Measurements from ENCODE around the gene BBS9. TPM values are rescaled to one million over a fixed set of nuclear protein-coding genes. Genes with fewer than 3 reads are reported as not detected.

BBS9 gene
- total RNA-seq, 1 donor from 2014 or later, result 21.1 TPM

DNA sequence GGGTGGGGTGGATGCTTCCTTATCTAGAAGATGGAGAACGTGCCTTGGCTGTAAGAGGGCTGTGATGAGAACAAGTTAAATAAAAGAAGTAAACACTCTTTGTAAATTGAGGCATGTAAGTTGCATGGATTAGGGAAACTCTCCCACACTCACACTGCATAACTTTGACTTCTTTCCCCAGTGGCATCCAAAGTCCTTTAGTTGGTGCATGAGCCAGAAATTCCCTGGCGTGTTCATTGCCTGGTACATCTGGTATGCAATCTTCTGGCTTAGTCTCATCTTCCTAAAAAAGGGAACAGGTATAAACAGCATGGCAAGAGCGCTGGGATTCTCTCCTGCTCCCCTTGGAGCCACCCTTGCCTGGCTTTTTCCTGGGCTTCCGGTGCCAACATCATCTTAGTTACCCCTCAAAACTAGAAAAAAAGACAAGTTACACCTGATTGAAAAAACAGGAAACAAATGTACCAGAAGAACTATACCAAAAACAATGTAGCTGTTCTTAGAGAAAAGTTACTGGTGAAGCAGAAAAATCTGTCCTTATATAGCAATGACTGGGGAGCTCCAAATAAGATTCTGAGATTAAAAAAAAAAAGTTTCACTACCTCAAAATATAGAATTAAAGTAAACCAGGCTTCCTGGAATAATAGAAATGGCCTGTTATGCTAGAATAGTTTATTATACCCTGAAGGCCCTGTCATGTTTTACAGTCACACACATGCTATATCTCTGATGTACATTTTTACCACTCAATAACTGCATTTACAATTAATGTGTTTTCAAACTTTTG lies 30.0 kb upstream of the BBS9 start:
- Mint-ChIP-seq H3K27ac (ENCODE audit: unreplicated experiment) (no peak overlapping the region), H3K4me3 (ENCODE audit: unreplicated experiment) (no peak overlapping the region), H3K36me3 (ENCODE audit: unreplicated experiment) (no peaks in the 10 kb centered on the region), H3K9me3 (ENCODE audit: unreplicated experiment) (peaks cover 2% of the 10 kb centered on the region), H3K4me1 (ENCODE audit: low read depth, unreplicated experiment) (no peaks in the 10 kb centered on the region), H3K27me3 (ENCODE audit: unreplicated experiment) (no peaks in the 10 kb centered on the region)
- TF ChIP-seq, protein P1, sequence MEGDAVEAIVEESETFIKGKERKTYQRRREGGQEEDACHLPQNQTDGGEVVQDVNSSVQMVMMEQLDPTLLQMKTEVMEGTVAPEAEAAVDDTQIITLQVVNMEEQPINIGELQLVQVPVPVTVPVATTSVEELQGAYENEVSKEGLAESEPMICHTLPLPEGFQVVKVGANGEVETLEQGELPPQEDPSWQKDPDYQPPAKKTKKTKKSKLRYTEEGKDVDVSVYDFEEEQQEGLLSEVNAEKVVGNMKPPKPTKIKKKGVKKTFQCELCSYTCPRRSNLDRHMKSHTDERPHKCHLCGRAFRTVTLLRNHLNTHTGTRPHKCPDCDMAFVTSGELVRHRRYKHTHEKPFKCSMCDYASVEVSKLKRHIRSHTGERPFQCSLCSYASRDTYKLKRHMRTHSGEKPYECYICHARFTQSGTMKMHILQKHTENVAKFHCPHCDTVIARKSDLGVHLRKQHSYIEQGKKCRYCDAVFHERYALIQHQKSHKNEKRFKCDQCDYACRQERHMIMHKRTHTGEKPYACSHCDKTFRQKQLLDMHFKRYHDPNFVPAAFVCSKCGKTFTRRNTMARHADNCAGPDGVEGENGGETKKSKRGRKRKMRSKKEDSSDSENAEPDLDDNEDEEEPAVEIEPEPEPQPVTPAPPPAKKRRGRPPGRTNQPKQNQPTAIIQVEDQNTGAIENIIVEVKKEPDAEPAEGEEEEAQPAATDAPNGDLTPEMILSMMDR (IDR thresholded peaks at IDR 0.05; ENCODE audit: partially characterized antibody, unreplicated experiment), result no peak
- no peak for DNase-seq

DNA sequence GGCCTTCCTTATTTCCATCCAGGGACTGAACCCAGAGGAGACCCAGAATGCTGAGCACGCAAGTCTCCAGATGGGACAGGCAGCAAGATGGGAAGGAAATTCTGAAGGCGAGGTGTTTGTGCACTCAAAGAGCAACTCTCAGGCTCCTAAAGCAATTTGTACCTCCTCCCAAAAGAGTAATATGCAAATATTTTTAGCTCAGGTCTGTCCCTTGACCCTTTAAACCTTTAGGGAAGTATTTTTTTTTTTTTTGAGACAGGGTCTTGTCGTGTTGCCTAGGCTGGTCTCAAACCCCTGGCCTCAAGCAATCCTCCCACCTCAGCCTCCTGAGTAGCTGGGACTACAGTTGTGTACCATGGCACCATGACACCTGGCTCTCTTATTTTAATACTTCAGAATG lies 28.6 kb upstream of the BBS9 start:
- Mint-ChIP-seq H3K4me3 (ENCODE audit: unreplicated experiment) (no peak overlapping the region), H3K36me3 (ENCODE audit: unreplicated experiment) (no peaks in the 10 kb centered on the region), H3K27me3 (ENCODE audit: unreplicated experiment) (no peaks in the 10 kb centered on the region), H3K27ac (ENCODE audit: unreplicated experiment) (no peak overlapping the region), H3K9me3 (ENCODE audit: unreplicated experiment) (peaks cover 2% of the 10 kb centered on the region), H3K4me1 (ENCODE audit: low read depth, unreplicated experiment) (no peaks in the 10 kb centered on the region)
- DNase-seq, result no peak
- TF ChIP-seq, protein P1 (IDR thresholded peaks at IDR 0.05; ENCODE audit: partially characterized antibody, unreplicated experiment), result no peak

DNA sequence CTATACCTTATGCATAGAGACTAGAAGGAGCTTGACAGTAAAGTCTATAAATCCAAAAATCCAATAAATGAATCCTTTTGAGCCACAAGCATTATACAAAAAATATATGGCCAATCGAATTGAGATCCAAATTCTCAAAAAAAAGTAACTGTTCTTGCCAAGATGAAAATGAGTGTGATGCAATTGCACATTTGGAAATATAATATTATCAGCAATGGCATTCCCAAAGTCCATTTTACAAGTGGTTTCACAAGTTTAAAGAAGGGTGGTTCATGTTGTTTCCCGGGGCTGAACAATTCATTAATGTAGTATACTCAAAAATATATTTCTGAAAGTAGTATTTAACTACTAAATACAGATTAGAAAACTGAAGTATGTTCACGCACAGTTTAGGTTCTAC lies 27.5 kb upstream of the BBS9 start:
- no peak overlapping the region for H3K27ac Mint-ChIP-seq (ENCODE audit: unreplicated experiment)
- TF ChIP-seq, protein P1 (IDR thresholded peaks at IDR 0.05; ENCODE audit: partially characterized antibody, unreplicated experiment), result no peak
- peaks cover 2% of the 10 kb centered on the region for H3K9me3 Mint-ChIP-seq (ENCODE audit: unreplicated experiment)
- no peak for DNase-seq
- H3K4me3 Mint-ChIP-seq (ENCODE audit: unreplicated experiment), result no peak overlapping the region
- H3K36me3 Mint-ChIP-seq (ENCODE audit: unreplicated experiment), result no peaks in the 10 kb centered on the region
- H3K4me1 Mint-ChIP-seq (ENCODE audit: low read depth, unreplicated experiment), result no peaks in the 10 kb centered on the region
- no peaks in the 10 kb centered on the region for H3K27me3 Mint-ChIP-seq (ENCODE audit: unreplicated experiment)

DNA sequence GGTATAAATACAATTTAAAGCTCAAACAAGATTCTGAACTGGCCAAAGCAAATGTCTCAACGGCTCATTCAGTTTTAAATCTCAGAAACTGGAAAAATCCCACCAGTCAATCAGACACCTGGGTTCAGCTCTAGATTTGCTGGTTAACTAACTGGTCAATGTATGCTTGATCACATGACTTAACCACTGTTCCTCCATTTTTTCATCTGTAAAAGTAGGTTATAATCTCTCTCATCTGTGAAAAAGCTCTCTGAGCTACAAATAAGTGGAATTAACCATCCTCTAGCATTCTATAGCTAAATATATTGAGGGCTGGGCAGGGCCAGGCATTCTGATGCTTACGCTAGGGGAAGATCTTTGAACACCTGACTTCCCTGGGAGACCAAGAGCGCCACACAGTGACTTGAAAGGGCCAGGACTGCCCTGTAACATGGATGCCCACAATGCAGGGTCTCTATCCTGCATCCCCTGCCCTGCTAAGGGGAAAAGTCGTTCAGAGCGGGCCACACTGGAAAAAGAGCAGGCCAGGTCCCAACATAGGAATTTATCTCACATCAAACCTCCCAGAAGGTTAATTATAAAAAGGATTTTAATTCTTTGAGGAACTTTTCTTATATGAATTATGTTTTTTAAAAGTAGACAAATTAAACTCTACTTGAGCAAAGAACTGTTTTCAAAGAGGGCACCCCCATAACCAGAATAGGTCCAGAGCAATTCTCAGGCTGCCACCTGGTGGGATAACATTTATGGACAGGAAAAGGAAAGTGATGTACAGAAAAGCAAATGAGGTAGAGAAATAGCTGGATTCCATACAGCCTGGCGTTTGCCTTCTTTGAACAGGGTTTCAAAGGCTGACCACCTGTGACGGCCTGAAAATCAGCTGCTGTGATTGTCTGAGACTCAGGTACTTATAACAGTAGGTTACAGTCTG lies 22.0 kb upstream of the BBS9 start:
- Mint-ChIP-seq H3K9me3 (ENCODE audit: unreplicated experiment) (peaks cover 4% of the 10 kb centered on the region), H3K4me1 (ENCODE audit: low read depth, unreplicated experiment) (peaks cover 7% of the 10 kb centered on the region), H3K27me3 (ENCODE audit: unreplicated experiment) (no peaks in the 10 kb centered on the region), H3K36me3 (ENCODE audit: unreplicated experiment) (no peaks in the 10 kb centered on the region), H3K4me3 (ENCODE audit: unreplicated experiment) (peak overlapping the region; percentile 99), H3K27ac (ENCODE audit: unreplicated experiment) (no peak overlapping the region)
- TF ChIP-seq, protein P1 (IDR thresholded peaks at IDR 0.05; ENCODE audit: partially characterized antibody, unreplicated experiment), result peak; percentile 15
- DNase-seq, result peak; percentile 47

Measured in glutamatergic neuron (in vitro differentiated cells).